ENCODE results near the gene GPSM1.

GRCh38 chr9:136354592-136355085 lies 27.3 kb downstream of the GPSM1 start:
- TF ChIP-seq TAF1 (IDR thresholded peaks at IDR 0.05; ENCODE audit: low read depth) (no peak), EP300 (IDR thresholded peaks at IDR 0.05; ENCODE audit: borderline replicate concordance) (no peak), CEBPB (IDR thresholded peaks at IDR 0.05) (no peak), MAX (IDR thresholded peaks at IDR 0.05) (no peak; the same call in 1 of the 2 replicates), TCF12 (IDR thresholded peaks at IDR 0.05; ENCODE audit: low read depth) (no peak), RAD21 (IDR thresholded peaks at IDR 0.05; ENCODE audit: low read depth) (no peak), YY1 (IDR thresholded peaks at IDR 0.05; ENCODE audit: low read depth) (no peak), TEAD4 (IDR thresholded peaks at IDR 0.05) (no peak), CREB1 (IDR thresholded peaks at IDR 0.05; ENCODE audit: low read depth) (no peak), USF1 (IDR thresholded peaks at IDR 0.05) (no peak), EGR1 (IDR thresholded peaks at IDR 0.05) (no peak), REST (IDR thresholded peaks at IDR 0.05; ENCODE audit: low read depth) (no peak), NFIC (IDR thresholded peaks at IDR 0.05) (no peak)
